Measurements from ENCODE around the gene FAIM2. TPM values are rescaled to one million over a fixed set of nuclear protein-coding genes. Genes with fewer than 3 reads are reported as not detected.
"Not testable (repeated sequence)": the region's sequence is repeated elsewhere in the genome, so short reads cannot be mapped to it uniquely, and the experiment has no call there.

Gene FAIM2
- total RNA-seq, 5 donors from 2014 or later (not counting 1 experiment from before 2014, with no cell fraction given) = 0.25 to 0.30 TPM; not detected in 3

DNA sequence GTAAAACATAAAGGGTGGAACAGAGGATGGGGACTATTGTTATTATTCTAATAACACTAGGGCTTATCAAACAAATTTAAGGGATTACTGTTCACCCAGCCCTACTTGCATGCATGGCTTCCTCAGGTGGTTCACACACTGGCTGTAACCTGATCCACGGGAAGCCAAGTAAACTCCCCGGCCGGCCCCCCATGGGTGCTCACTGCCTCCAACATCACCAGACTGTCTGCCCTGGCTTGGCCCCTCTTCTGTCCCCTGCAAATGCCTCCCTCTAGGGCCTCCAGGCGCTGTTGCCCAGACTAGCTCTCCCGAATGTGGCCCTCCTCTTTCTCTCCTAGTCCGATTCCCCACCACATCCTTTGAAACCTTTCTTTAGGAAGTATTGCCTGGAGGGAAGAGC lies 18.6 kb downstream of the FAIM2 start:
- Mint-ChIP-seq H3K27ac (no peak overlapping the region), H3K4me3 (no peak overlapping the region), H3K36me3 (no peaks in the 10 kb centered on the region), H3K27me3 (peaks cover 7 to 17% of the 10 kb centered on the region in 2 donors), H3K4me1 (no peaks in the 10 kb centered on the region), H3K9me3 (peaks cover 0 to 3% (median 0%) of the 10 kb centered on the region in 3 donors)
- DNase-seq (no peak), ATAC-seq (replicated peaks in 1 of 4) (no peak)
- Histone ChIP-seq H3K36me3 (ENCODE audit: control insufficient read depth in 2 of 2, extremely low read depth in 1 of 2, insufficient read depth in 1 of 2, low read length in 1 of 2) (no peaks in the 10 kb centered on the region), H3K27me3 (replicated peaks in 1 of 2; ENCODE audit: control insufficient read depth in 2 of 2, extremely low read depth in 1 of 2, insufficient read depth in 2 of 2, low read length in 1 of 2) (peaks cover 0 to 31% of the 10 kb centered on the region in 2 experiments), H3K9me3 (no peaks in the 10 kb centered on the region), H3K27ac (ENCODE audit: low read length) (no peak overlapping the region), H3K4me1 (ENCODE audit: control insufficient read depth in 1 of 2, extremely low read depth in 1 of 2, insufficient read depth in 2 of 2, low read length in 2 of 2) (no peaks in the 10 kb centered on the region), H3K4me3 (ENCODE audit: control insufficient read depth in 1 of 2, extremely low read depth in 1 of 2, low read length in 1 of 2) (no peak overlapping the region)
- ChIA-PET CTCF (no interaction called here), POLR2A (no interaction called here)
- 43% methylated on average over 3 of the region's 6 CpGs for WGBS (ENCODE audit: insufficient coverage)

- DNase-seq = no peak
- Mint-ChIP-seq H3K4me1 (no peaks in the 10 kb centered on the region), H3K4me3 (no peak overlapping the region), H3K9me3 (peaks cover 0 to 25% (median 0%) of the 10 kb centered on the region in 3 donors), H3K27ac (no peak overlapping the region), H3K36me3 (no peaks in the 10 kb centered on the region), H3K27me3 (peaks cover 7 to 17% of the 10 kb centered on the region in 2 donors)
- WGBS (ENCODE audit: insufficient coverage) = 71% methylated on average over 9 of the region's 9 CpGs
- ChIA-PET POLR2A (interaction anchor here in 1 of 2 donors (0.5 kb wide), 1 partner anchor 346 kb away, joined by 6 read pairs; no protein-coding TSS in a partner anchor), CTCF (no interaction called here)
- Histone ChIP-seq H3K36me3 (ENCODE audit: control insufficient read depth in 2 of 2, extremely low read depth in 1 of 2, insufficient read depth in 1 of 2, low read length in 1 of 2) (no peaks in the 10 kb centered on the region), H3K4me1 (ENCODE audit: control insufficient read depth in 1 of 2, extremely low read depth in 1 of 2, insufficient read depth in 2 of 2, low read length in 2 of 2) (no peaks in the 10 kb centered on the region), H3K4me3 (ENCODE audit: control insufficient read depth in 1 of 2, extremely low read depth in 1 of 2, low read length in 1 of 2) (no peak overlapping the region), H3K9me3 (no peaks in the 10 kb centered on the region), H3K27me3 (replicated peaks in 1 of 2; ENCODE audit: control insufficient read depth in 2 of 2, extremely low read depth in 1 of 2, insufficient read depth in 2 of 2, low read length in 1 of 2) (peaks cover 0 to 27% of the 10 kb centered on the region in 2 experiments), H3K27ac (ENCODE audit: low read length) (no peak overlapping the region)
- no peak for ATAC-seq (replicated peaks in 1 of 4)
Observed at GRCh38 chr12:49882851-49883464, 20.7 kb downstream of the FAIM2 start.

DNA sequence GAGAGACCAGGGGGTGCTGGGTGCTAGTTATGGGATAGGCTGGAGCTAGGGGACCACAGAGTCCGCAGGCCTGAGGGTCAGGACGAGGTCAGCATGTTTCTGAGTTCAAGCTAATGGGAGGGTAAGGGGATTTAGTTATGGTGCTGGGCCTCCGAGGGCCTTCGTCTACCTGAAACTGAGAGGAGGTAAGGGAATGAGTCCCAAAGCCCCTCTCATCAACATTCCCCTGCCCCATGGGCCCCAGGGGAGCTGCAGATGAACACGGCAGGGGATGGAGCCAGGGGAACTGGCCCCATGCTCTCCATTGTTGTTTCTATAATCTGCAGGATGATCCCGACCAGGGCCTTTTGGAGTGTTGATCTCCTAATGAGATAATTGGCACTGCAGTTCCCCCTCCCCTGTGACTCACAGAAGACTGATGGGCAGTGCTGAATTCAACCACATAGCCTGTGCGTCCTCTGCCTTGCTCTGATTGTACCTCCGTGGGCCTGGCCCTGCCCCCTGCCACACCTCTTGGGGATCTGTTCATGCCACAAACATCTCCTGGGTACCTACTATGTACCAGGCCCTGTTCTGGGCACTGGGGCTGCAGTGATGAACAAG lies 21.4 kb downstream of the FAIM2 start:
- Histone ChIP-seq H3K4me3 (ENCODE audit: control insufficient read depth in 1 of 2, extremely low read depth in 1 of 2, low read length in 1 of 2) (no peak overlapping the region), H3K4me1 (ENCODE audit: control insufficient read depth in 1 of 2, extremely low read depth in 1 of 2, insufficient read depth in 2 of 2, low read length in 2 of 2) (no peaks in the 10 kb centered on the region), H3K9me3 (no peaks in the 10 kb centered on the region), H3K36me3 (ENCODE audit: control insufficient read depth in 2 of 2, extremely low read depth in 1 of 2, insufficient read depth in 1 of 2, low read length in 1 of 2) (no peaks in the 10 kb centered on the region), H3K27ac (ENCODE audit: low read length) (no peak overlapping the region), H3K27me3 (replicated peaks in 1 of 2; ENCODE audit: control insufficient read depth in 2 of 2, extremely low read depth in 1 of 2, insufficient read depth in 2 of 2, low read length in 1 of 2) (peaks cover 0 to 21% of the 10 kb centered on the region in 2 experiments)
- H3K36me3 Mint-ChIP-seq = no peaks in the 10 kb centered on the region
- CTCF ChIA-PET = no interaction called here
- no peak overlapping the region for H3K4me3 Mint-ChIP-seq
- H3K27me3 Mint-ChIP-seq = peaks cover 7 to 17% of the 10 kb centered on the region in 2 donors
- POLR2A ChIA-PET = interaction anchor here in 1 of 2 donors (0.5 kb wide), 1 partner anchor 345 kb away, joined by 6 read pairs; no protein-coding TSS in a partner anchor
- ATAC-seq (replicated peaks in 1 of 4) = no peak
- no peak overlapping the region for H3K27ac Mint-ChIP-seq
- H3K4me1 Mint-ChIP-seq = no peaks in the 10 kb centered on the region
- 83% methylated on average over 5 of the region's 8 CpGs for WGBS (ENCODE audit: insufficient coverage)
- no peak for DNase-seq
- H3K9me3 Mint-ChIP-seq = peaks cover 0 to 29% (median 0%) of the 10 kb centered on the region in 3 donors

GRCh38 chr12:49881415-49882247 lies 22.1 kb downstream of the FAIM2 start:
- no peaks in the 10 kb centered on the region for H3K9me3 ChIP-seq
- ATAC-seq (replicated peaks in 1 of 4) (no peak), DNase-seq (no peak)
- Mint-ChIP-seq H3K27ac (no peak overlapping the region), H3K4me1 (no peaks in the 10 kb centered on the region), H3K36me3 (no peaks in the 10 kb centered on the region), H3K4me3 (no peak overlapping the region), H3K27me3 (peaks cover 4 to 11% of the 10 kb centered on the region in 2 donors), H3K9me3 (peaks cover 0 to 29% (median 0%) of the 10 kb centered on the region in 3 donors)
- H3K27ac ChIP-seq (ENCODE audit: low read length) = no peak overlapping the region
- no peaks in the 10 kb centered on the region for H3K36me3 ChIP-seq (ENCODE audit: control insufficient read depth in 2 of 2, extremely low read depth in 1 of 2, insufficient read depth in 1 of 2, low read length in 1 of 2)
- H3K4me3 ChIP-seq (ENCODE audit: control insufficient read depth in 1 of 2, extremely low read depth in 1 of 2, low read length in 1 of 2) = no peak overlapping the region
- POLR2A ChIA-PET = no interaction called here
- 79% methylated on average over 5 of the region's 16 CpGs for WGBS (ENCODE audit: insufficient coverage)
- H3K27me3 ChIP-seq (replicated peaks in 1 of 2; ENCODE audit: control insufficient read depth in 2 of 2, extremely low read depth in 1 of 2, insufficient read depth in 2 of 2, low read length in 1 of 2) = peaks cover 0 to 15% of the 10 kb centered on the region in 2 experiments
- CTCF ChIA-PET = interaction anchor here in 1 of 2 donors (0.6 kb wide), 1 partner anchor 10 kb away, joined by 3 read pairs; no protein-coding TSS in a partner anchor
- no peaks in the 10 kb centered on the region for H3K4me1 ChIP-seq (ENCODE audit: control insufficient read depth in 1 of 2, extremely low read depth in 1 of 2, insufficient read depth in 2 of 2, low read length in 2 of 2)

- ChIA-PET POLR2A (no interaction called here), CTCF (interaction anchor here in 1 of 2 donors (0.6 kb wide), 1 partner anchor 11 kb away, joined by 3 read pairs; no protein-coding TSS in a partner anchor)
- H3K27me3 Mint-ChIP-seq = peaks cover 4 to 9% of the 10 kb centered on the region in 2 donors
Observed at GRCh38 chr12:49880756-49881414, 22.8 kb downstream of the FAIM2 start.

GRCh38 chr12:49879065-49879464 lies 24.6 kb downstream of the FAIM2 start:
- H3K36me3 Mint-ChIP-seq; POLR2A ChIA-PET; H3K27me3 Mint-ChIP-seq; H3K27ac ChIP-seq (ENCODE audit: low read length); H3K36me3 ChIP-seq (ENCODE audit: control insufficient read depth in 2 of 2, extremely low read depth in 1 of 2, insufficient read depth in 1 of 2, low read length in 1 of 2); H3K4me3 Mint-ChIP-seq; CTCF ChIA-PET; ATAC-seq (replicated peaks in 1 of 4); H3K4me1 ChIP-seq (ENCODE audit: control insufficient read depth in 1 of 2, extremely low read depth in 1 of 2, insufficient read depth in 2 of 2, low read length in 2 of 2); H3K4me3 ChIP-seq (ENCODE audit: control insufficient read depth in 1 of 2, extremely low read depth in 1 of 2, low read length in 1 of 2); DNase-seq; H3K27me3 ChIP-seq (replicated peaks in 1 of 2; ENCODE audit: control insufficient read depth in 2 of 2, extremely low read depth in 1 of 2, insufficient read depth in 2 of 2, low read length in 1 of 2); H3K27ac Mint-ChIP-seq; H3K4me1 Mint-ChIP-seq; H3K9me3 ChIP-seq: not testable (repeated sequence)
- H3K9me3 Mint-ChIP-seq = peaks cover 0 to 29% (median 0%) of the 10 kb centered on the region in 3 donors
- 88% methylated on average over 2 of the region's 2 CpGs for WGBS (ENCODE audit: insufficient coverage)

More at GRCh38 chr12:49880756-49881414, 22.8 kb downstream of the FAIM2 start:
- Mint-ChIP-seq H3K4me1 (no peaks in the 10 kb centered on the region), H3K36me3 (no peaks in the 10 kb centered on the region), H3K27ac (no peak overlapping the region), H3K9me3 (peaks cover 0 to 29% (median 0%) of the 10 kb centered on the region in 3 donors), H3K4me3 (no peak overlapping the region)
- Histone ChIP-seq H3K4me3 (ENCODE audit: control insufficient read depth in 1 of 2, extremely low read depth in 1 of 2, low read length in 1 of 2) (no peak overlapping the region), H3K27me3 (replicated peaks in 1 of 2; ENCODE audit: control insufficient read depth in 2 of 2, extremely low read depth in 1 of 2, insufficient read depth in 2 of 2, low read length in 1 of 2) (peaks cover 0 to 11% of the 10 kb centered on the region in 2 experiments), H3K27ac (ENCODE audit: low read length) (no peak overlapping the region), H3K36me3 (ENCODE audit: control insufficient read depth in 2 of 2, extremely low read depth in 1 of 2, insufficient read depth in 1 of 2, low read length in 1 of 2) (no peaks in the 10 kb centered on the region), H3K4me1 (ENCODE audit: control insufficient read depth in 1 of 2, extremely low read depth in 1 of 2, insufficient read depth in 2 of 2, low read length in 2 of 2) (no peaks in the 10 kb centered on the region), H3K9me3 (no peaks in the 10 kb centered on the region)
- ATAC-seq (replicated peaks in 1 of 4) (no peak), DNase-seq (no peak)
- WGBS (ENCODE audit: insufficient coverage) = 88% methylated on average over 5 of the region's 5 CpGs
